ENCODE data around the gene CAPN7.
A peak's percentile ranks its signal among the peaks of the same experiment; 100 is the strongest.

GRCh38 chr3:15269091-15269989 is 63.3 kb downstream of the CAPN7 start:
- TF ChIP-seq CTCF (IDR thresholded peaks at IDR 0.05) (no peak), POLR2A (IDR thresholded peaks at IDR 0.05) (peak in 1 of 2 donors; percentile 33)
